COR-L47 (cell line): Measurements from ENCODE around the gene GNAS-AS1.

Experiments
- DNase-seq: peaks from one replicate; lab custom pipeline; 2025; lab: John Stamatoyannopoulos, UW

The GNAS-AS1 gene

DNA sequence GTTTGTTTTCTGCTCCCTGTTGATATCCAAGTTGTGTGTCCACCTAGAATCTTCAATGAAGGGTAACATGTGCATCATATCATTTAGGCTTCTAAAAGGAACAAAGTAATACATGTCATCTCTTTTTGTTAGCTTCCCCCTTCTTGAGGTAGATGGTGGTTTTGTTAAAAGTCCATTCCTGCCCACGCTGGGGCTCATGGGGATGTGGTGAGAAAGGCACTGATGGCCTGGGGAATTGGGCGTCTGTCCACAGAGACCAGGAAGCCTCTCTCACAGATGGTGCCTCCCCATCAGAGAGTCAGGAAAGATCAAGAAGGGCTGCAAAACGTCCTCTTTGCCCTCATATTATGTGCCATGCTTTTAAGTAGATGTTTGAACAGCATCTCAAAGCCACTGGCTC is 34.3 kb upstream of the GNAS-AS1 start:
- no peak for DNase-seq

DNA sequence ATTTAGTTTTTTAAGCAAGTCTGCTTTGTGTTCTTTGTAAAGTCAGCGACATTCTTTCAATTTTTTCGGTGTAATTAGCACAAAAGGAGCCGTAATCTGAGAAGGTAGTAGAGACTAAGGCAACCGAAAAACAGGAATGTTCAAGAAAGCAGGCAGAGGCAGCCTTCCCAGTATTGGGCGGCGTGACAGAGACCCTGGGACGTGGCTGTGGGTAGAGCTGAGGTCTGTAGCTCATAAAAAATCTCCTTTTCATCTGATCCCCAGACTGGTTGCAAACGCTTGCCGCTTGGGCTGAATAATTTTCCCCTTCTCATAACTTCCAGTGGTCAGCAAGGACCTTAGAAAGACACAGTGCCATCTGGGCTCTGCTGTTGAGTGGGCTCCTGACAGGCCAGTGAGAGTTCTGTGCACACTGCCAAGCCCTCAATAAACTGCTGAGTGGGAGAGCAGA is 32.6 kb upstream of the GNAS-AS1 start:
- DNase-seq, result no peak

DNA sequence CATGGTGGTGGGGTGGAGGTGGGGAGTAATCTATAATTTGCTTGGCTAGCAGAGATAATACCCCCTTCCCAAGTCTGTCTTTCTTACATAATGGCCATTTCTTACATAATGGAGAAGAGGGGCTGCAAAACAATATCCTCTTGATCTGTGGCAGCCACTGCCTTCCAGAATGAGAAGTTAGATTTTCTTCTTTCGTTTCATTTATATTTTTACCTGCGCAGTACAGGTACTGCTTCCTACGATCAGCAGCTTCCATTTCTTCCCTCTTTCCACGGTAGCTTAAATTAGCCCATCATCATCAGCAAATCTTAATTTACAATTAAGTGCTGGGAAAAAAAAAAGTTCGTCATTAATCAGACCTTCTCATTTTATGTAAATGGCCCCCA is 32.0 kb upstream of the GNAS-AS1 start:
- DNase-seq, result no peak

GRCh38 chr20:58880994-58881752 is 30.5 kb upstream of the GNAS-AS1 start:
- DNase-seq, result no peak

- DNase-seq, result no peak
Measured at GRCh38 chr20:58880441-58880840, 29.7 kb upstream of the GNAS-AS1 start.

DNA sequence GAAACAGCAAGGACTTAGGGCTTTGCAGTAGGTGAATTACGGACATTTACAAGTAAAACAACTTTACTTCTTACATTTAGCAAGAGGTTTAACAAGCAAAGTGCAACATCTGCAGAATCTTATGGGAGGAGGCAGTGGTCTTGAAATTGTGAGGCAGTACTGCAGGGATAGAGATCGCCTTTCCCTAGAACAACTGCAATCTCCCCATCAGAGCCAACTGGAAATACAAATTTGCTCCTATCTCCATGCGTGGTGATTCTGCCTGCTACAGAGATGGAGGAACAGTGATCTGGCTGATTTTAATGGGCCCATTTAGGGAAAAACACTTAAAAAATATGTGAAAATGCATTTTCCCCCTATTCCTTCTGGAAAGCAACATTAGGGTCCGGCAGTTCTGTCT is 27.7 kb upstream of the GNAS-AS1 start:
- DNase-seq, result no peak

- no peak for DNase-seq
Measured at GRCh38 chr20:58877976-58878360, 27.3 kb upstream of the GNAS-AS1 start.

GRCh38 chr20:58877050-58877975 is 26.6 kb upstream of the GNAS-AS1 start:
- no peak for DNase-seq

- no peak for DNase-seq
Measured at GRCh38 chr20:58876437-58876836, 25.7 kb upstream of the GNAS-AS1 start.

GRCh38 chr20:58875541-58876134 is 24.9 kb upstream of the GNAS-AS1 start:
- no peak for DNase-seq

- no peak for DNase-seq
Measured at GRCh38 chr20:58875111-58875510, 24.4 kb upstream of the GNAS-AS1 start.

DNA sequence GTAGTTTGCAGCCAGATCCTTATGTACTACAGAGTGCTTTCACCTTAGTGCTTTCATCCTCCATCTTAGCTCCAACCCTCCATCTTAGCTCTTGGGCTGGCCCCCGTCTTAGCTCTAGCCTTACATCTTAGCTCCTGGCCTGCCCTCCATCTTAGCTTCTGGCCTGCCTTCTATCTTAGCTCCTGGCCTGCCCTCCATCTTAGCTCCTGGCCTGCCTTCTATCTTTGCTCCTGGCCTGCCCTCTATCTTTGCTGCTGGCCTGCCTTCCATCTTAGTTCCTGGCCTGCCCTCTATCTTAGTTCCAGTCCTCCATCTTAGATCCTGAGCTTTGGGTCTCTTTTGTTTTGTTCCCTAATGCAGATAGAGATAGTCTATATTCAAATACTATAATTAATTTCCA is 23.8 kb upstream of the GNAS-AS1 start:
- DNase-seq, result no peak

GRCh38 chr20:58871533-58872102 is 20.9 kb upstream of the GNAS-AS1 start:
- DNase-seq, result no peak

DNA sequence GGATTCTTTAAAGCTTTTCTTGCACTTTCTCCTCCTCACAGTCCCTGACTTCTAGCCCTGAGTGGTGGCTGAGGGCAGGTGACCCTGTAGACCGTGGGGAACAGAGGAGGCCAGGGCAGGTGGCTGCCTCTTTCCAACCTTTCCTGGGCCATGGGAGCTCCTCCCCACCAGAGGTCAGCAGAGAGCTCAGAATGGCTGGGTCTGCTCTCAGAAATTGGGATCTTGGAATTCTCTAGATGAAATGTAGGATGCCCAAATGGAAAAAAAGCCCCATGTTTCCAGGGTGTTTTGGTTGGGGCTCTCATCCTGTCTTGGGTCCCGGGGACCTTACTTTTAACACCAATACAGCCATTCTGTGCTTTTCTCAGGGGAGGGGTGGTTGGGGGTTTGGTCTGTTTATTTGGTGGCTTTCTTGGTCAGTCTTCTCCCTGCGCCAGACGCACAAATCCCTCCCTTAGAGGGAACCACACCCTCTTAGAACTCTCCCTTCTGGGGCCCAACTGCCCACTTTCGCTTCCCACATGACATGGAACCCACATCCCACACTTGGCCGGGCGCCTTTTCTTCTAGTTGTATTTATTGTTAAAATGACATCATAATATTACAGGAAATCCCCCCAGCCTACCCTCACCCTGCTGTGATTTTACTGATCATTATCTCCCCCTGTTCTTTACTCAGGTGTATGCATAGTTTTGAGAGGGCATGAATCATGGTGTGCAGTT is 19.8 kb upstream of the GNAS-AS1 start:
- peak; percentile 53 for DNase-seq

DNA sequence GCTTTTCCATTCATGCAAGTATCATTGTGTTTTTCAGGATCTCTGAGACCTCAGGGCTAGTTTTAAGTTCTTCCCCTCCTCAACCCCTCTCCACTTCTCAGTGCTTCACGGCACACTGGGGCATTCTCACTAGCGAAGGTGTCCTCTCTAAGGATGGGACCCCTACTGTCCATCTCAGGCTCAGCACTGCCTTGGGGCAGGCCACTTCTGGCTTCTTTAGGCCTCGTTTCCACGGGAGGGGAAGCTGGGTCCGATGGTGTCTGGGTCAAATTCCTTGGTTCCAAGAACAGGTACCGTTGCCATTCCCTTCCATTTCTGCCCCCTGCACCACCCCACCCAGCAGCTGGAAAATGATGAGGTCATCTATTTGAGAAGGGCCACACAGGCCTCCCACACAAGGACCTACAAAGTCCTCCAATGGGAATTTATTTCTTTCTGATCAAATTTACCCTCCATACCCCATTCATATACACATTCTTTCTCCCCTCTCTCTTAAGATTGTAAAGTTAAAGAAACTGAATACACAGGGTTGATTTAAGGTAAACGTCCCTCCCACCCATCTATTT is 19.0 kb upstream of the GNAS-AS1 start:
- DNase-seq, result no peak

DNA sequence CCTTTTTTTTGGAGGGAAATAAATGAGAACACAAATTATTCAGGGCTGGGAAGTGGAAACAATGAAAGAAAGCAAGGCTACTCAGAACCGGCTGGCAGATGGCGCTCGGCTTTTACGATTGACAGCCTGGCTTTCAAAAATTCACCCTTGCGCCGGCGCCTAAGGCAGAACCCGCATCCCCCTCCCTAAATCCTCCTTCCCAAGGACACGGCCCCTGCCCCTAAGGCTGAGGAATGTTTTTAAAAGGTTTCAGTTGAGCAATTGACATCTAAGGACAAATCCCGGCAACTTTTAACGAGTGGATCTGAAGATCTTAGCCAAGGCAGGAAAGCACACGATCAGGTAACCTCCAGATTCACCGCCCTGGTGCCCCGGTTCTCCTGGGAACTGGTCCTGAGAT is 18.1 kb upstream of the GNAS-AS1 start:
- DNase-seq, result no peak

GRCh38 chr20:58867211-58867610 is 16.5 kb upstream of the GNAS-AS1 start:
- DNase-seq, result no peak

DNA sequence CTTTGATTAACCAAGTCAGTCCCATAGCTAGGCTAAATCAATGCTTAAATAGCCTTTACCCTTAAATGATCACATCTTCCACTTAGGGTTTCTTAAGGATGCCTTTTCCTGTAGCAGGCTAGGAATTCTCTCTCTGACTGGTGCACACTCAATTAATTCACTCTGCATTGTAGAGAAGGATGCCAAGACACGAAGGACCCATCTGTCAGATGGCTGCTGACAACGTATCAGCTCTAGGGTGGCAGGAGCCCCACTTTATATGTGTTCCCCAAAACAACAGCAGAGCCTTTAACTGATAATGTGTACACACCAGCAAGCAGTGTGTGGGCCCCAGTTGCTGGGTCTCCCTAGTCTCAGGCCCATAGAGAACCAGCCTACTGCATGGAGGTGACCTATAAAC is 15.1 kb upstream of the GNAS-AS1 start:
- DNase-seq, result no peak

- peak; percentile 8 for DNase-seq
Measured at GRCh38 chr20:58864346-58864745, 13.6 kb upstream of the GNAS-AS1 start.

DNA sequence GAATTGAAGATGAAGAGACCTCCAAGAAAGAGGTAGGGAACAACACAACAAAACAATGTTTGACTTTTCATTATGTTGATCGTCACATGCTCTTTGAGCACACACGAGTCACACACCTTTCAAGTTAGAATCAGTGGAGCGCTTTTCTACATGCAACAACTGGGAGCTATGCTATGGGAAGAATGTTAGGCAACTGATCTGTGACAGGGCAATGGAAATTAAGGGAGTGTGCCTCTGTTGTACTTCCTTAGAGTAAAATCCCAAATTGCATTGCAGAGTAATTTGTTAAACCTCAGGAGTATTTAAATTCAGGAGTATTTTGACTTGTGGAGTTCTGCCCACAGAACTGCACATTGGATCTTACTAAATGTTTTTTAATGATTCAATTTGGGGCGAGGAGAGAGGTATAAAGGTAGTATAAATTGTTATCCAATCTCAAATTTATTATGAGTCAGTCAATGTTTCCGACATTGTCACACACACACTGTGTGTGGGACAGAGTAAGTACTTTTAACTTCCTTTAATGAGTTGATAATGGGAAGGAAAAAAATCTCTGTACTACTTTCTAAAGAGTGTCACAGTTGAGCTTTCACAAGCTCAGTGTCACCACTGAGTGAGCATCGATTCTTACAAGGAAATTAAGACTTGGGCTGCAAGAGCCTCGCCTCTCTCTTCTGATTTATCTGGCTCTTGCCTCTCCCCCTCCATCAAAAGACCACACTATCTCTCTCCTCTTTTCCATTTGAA is 12.5 kb upstream of the GNAS-AS1 start:
- DNase-seq, result no peak
